A549 (cell line): Measurements from ENCODE around the gene CLEC4M.

Experiments used
- BHLHE40 ChIP-seq: IDR thresholded peaks from 2 replicates; pipeline ENCODE4 v1.6.1; 2012; ENCODE audit warnings: low read depth, low read length, inconsistent platforms
- CEBPB ChIP-seq, 2 experiments: fragments of >200 bp in 1 of 2; sonication (Bioruptor Twin) in 1 of 2; formaldehyde crosslinking in 1 of 2; IDR thresholded peaks; 2 replicates each; pipeline ENCODE4 v1.6.1; 2012 to 2016
- EHF ChIP-seq: fragments of 250-450 bp; sonication (Bioruptor Pico); IDR thresholded peaks from 2 replicates; pipeline ENCODE4 v1.5.0; 2020; ENCODE audit warnings: mild to moderate bottlenecking
- EP300 ChIP-seq, 2 experiments: fragments of >200 bp; sonication (Bioruptor Twin); formaldehyde crosslinking; IDR thresholded peaks; 2 replicates in 1 of 2; 3 replicates in 1 of 2; pipeline ENCODE4 v1.6.1; 2016 to 2017
- FOSL2 ChIP-seq, 2 experiments: fragments of 450-650 bp in 1 of 2; fragments of >200 bp in 1 of 2; sonication (Bioruptor Twin) in 1 of 2; formaldehyde crosslinking; IDR thresholded peaks; 2 replicates each; pipeline versions ENCODE4 v1.5.0 to v1.6.1; 2016 to 2020; ENCODE audit warnings: mild to moderate bottlenecking in 1 of 2, moderate library complexity in 1 of 2
- JUN ChIP-seq, 2 experiments: fragments of >200 bp; sonication (Bioruptor Twin); formaldehyde crosslinking; IDR thresholded peaks; 2 replicates in 1 of 2; 3 replicates in 1 of 2; pipeline ENCODE4 v1.6.1; 2016 to 2017
- POLR2A ChIP-seq: IDR thresholded peaks from 2 replicates; pipeline ENCODE4 v1.6.1; 2012; ENCODE audit warnings: mild to moderate bottlenecking, low read length
- RCOR1 ChIP-seq: fragments of 150-350 bp; IDR thresholded peaks from 2 replicates; pipeline ENCODE4 v1.6.1; 2014; ENCODE audit warnings: antibody characterized with exemption, low read length, low read depth
- SMC3 ChIP-seq: fragments of >200 bp; sonication (Bioruptor Twin); formaldehyde crosslinking; IDR thresholded peaks from 3 replicates; pipeline ENCODE4 v1.6.1; 2018; ENCODE audit warnings: inconsistent platforms
- TF ChIP-seq, protein P1 (sequence below): fragments of >200 bp; sonication (Bioruptor Twin); formaldehyde crosslinking; IDR thresholded peaks from 3 replicates; pipeline ENCODE4 v1.5.1; 2016

DNA sequence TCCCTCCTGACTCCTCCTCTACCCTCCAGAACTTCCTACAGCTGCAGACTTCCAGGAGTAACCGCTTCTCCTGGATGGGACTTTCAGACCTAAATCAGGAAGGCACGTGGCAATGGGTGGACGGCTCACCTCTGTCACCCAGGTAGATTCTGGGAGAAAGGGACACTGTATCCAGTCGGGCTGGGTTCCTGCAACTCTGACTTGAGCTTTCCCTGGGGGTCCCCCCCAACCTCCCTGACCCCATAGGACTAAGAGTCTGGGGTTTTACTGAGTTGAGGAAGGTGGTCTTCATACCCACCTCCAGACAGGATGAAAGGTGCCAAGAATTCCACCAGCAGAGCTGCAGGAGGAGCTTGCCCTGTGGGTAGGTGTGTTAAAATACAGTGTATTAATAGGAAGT is 4.4 kb downstream of the CLEC4M start:
- TF ChIP-seq JUN (IDR thresholded peaks at IDR 0.05), result no peak
- TF ChIP-seq EP300 (IDR thresholded peaks at IDR 0.05), result no peak
- no peak for TF ChIP-seq EHF (CRISPR knock-in tag)
- TF ChIP-seq, protein P1, sequence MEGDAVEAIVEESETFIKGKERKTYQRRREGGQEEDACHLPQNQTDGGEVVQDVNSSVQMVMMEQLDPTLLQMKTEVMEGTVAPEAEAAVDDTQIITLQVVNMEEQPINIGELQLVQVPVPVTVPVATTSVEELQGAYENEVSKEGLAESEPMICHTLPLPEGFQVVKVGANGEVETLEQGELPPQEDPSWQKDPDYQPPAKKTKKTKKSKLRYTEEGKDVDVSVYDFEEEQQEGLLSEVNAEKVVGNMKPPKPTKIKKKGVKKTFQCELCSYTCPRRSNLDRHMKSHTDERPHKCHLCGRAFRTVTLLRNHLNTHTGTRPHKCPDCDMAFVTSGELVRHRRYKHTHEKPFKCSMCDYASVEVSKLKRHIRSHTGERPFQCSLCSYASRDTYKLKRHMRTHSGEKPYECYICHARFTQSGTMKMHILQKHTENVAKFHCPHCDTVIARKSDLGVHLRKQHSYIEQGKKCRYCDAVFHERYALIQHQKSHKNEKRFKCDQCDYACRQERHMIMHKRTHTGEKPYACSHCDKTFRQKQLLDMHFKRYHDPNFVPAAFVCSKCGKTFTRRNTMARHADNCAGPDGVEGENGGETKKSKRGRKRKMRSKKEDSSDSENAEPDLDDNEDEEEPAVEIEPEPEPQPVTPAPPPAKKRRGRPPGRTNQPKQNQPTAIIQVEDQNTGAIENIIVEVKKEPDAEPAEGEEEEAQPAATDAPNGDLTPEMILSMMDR, result no peak
- TF ChIP-seq SMC3, result no peak
- no peak for TF ChIP-seq POLR2A
- TF ChIP-seq BHLHE40, result no peak
- no peak for TF ChIP-seq FOSL2 (IDR thresholded peaks at IDR 0.05)
- TF ChIP-seq FOSL2 (CRISPR knock-in tag; IDR thresholded peaks at IDR 0.05), result no peak
- no peak for TF ChIP-seq CEBPB (IDR thresholded peaks at IDR 0.05)
- no peak for TF ChIP-seq RCOR1
